Endothelial cell of umbilical vein (primary cell): ENCODE results near the gene KCNAB2. TPM values are rescaled to one million over a fixed set of nuclear protein-coding genes. Genes with fewer than 3 reads are reported as not detected.

Experiments
- BruUV-seq: library from RNA; stranded (reverse); fragments of 400-500 nt; replicated peaks from 2 replicates; lab custom pipeline; 2021; lab: Mats Ljungman, UMichigan
- CTCF ChIA-PET: fragments of 300-600, 350-600 bp; sonication (Branson Sonifier 250); formaldehyde crosslinking; loops from one replicate; lab custom pipeline; 2021; ENCODE audit warnings: antibody characterized with exemption, inconsistent platforms; lab: Charles Lee
- POLR2A ChIA-PET: fragments of 300-600, 350-600 bp; sonication (Branson Sonifier 250); formaldehyde crosslinking; loops from one replicate; lab custom pipeline; 2021; ENCODE audit warnings: antibody characterized with exemption, inconsistent platforms; lab: Charles Lee
- DNase-seq: peaks from one replicate; pipeline ENCODE4 v3.0.0-alpha.2; 2011; ENCODE audit warnings: low read depth, low spot score
- FAIRE-seq: peaks from 2 replicates; lab custom pipeline; 2011; peaks lifted over from hg19 to GRCh38; lab: Jason Lieb, UNC
- H2AFZ ChIP-seq: 2 replicates; pipeline ENCODE4 v1.6.0; 2012; ENCODE audit warnings: low read depth, low read length, control low read depth, inconsistent platforms
- H3K27ac ChIP-seq: 2 replicates; pipeline ENCODE4 v1.5.1; 2011; ENCODE audit warnings: low read depth, mild to moderate bottlenecking, control low read depth, low read length, moderate library complexity; ENCODE audit not compliant: insufficient read depth
- H3K27me3 ChIP-seq, 2 experiments: 2 replicates each; pipeline versions ENCODE4 v1.6.0 to v1.6.1; 2011; ENCODE audit warnings: low read length in 2 of 2, mixed read lengths in 1 of 2; ENCODE audit not compliant: control insufficient read depth in 2 of 2, insufficient read depth in 2 of 2
- H3K36me3 ChIP-seq, 2 experiments: 2 replicates in 1 of 2; 3 replicates in 1 of 2; pipeline ENCODE4 v1.5.1; 2011; ENCODE audit warnings: low read length in 2 of 2, mild to moderate bottlenecking in 1 of 2, moderate library complexity in 1 of 2; ENCODE audit not compliant: control insufficient read depth in 2 of 2, insufficient read depth in 2 of 2; ENCODE audit errors: extremely low read depth in 1 of 2
- H3K4me1 ChIP-seq: 3 replicates; pipeline ENCODE4 v1.5.1; 2011; ENCODE audit warnings: mild to moderate bottlenecking, low read length; ENCODE audit not compliant: control insufficient read depth, insufficient read depth; ENCODE audit errors: extremely low read depth
- H3K4me2 ChIP-seq: 2 replicates; pipeline ENCODE4 v1.6.1; 2011; ENCODE audit warnings: low read length, control low read depth, mixed read lengths; ENCODE audit not compliant: insufficient read depth
- H3K4me3 ChIP-seq, 3 experiments: fragments of 200-600 bp in 1 of 3; sonication (generic), shearing (Covaris generic) in 1 of 3; replicated peaks in 1 of 3; 2 replicates each; pipeline ENCODE4 v1.5.1; 2011 to 2016; ENCODE audit warnings: control low read depth in 3 of 3, low read length in 3 of 3, mild to moderate bottlenecking in 2 of 3, inconsistent platforms in 1 of 3, low read depth in 1 of 3, moderate library complexity in 1 of 3; ENCODE audit not compliant: insufficient read depth in 1 of 3
- H3K79me2 ChIP-seq: 2 replicates; pipeline ENCODE4 v1.6.0; 2012; ENCODE audit warnings: low read length, inconsistent platforms; ENCODE audit not compliant: control insufficient read depth, insufficient read depth
- H3K9ac ChIP-seq: replicated peaks from 2 replicates; pipeline ENCODE3; 2011; ENCODE audit warnings: low read length, control low read depth; ENCODE audit not compliant: insufficient read depth; ENCODE audit errors: extremely low read depth
- H3K9me1 ChIP-seq: replicated peaks from 3 replicates; pipeline ENCODE4 v1.6.0; 2011; ENCODE audit warnings: mild to moderate bottlenecking, low read length; ENCODE audit not compliant: control insufficient read depth, insufficient read depth; ENCODE audit errors: extremely low read depth
- H3K9me3 ChIP-seq: replicated peaks from 2 replicates; pipeline ENCODE4 v1.5.1; 2012; ENCODE audit warnings: low read length, inconsistent platforms; ENCODE audit not compliant: control insufficient read depth, insufficient read depth
- H4K20me1 ChIP-seq: replicated peaks from 2 replicates; pipeline ENCODE3; 2011; ENCODE audit warnings: mild to moderate bottlenecking, low read length; ENCODE audit not compliant: control insufficient read depth, insufficient read depth; ENCODE audit errors: extremely low read depth
- CTCF ChIP-seq, 2 donors: IDR thresholded peaks; 1 replicate in 1 of 2; 2 replicates in 1 of 2; pipeline ENCODE4 v1.5.1; 2011; ENCODE audit warnings: low read length in 2 of 2, mild to moderate bottlenecking in 2 of 2, moderate library complexity in 2 of 2, control low read depth in 1 of 2, inconsistent platforms in 1 of 2, low read depth in 1 of 2; ENCODE audit not compliant: insufficient read depth in 1 of 2; ENCODE audit errors: extremely low read depth in 1 of 2
- EZH2 ChIP-seq: IDR thresholded peaks from 2 replicates; pipeline ENCODE4 v1.6.1; 2012; ENCODE audit warnings: borderline replicate concordance, low read depth, mild to moderate bottlenecking, moderate library complexity, low read length, inconsistent platforms; ENCODE audit not compliant: severe bottlenecking
- FOS ChIP-seq: IDR thresholded peaks from 2 replicates; pipeline ENCODE4 v1.6.1; 2011; ENCODE audit warnings: mild to moderate bottlenecking, low read length, moderate library complexity, borderline replicate concordance; ENCODE audit not compliant: insufficient read depth
- GATA2 ChIP-seq: IDR thresholded peaks from 2 replicates; pipeline ENCODE4 v1.7.0; 2011; ENCODE audit warnings: low read depth, mild to moderate bottlenecking, moderate library complexity, mixed read lengths, low read length; ENCODE audit not compliant: insufficient read length, insufficient read depth
- JUN ChIP-seq: IDR thresholded peaks from 2 replicates; pipeline ENCODE4 v1.6.1; 2011; ENCODE audit warnings: borderline replicate concordance, low read depth; ENCODE audit not compliant: insufficient read length, insufficient read depth
- MYC ChIP-seq: IDR thresholded peaks from one replicate; pipeline ENCODE4 v1.6.1; 2011; ENCODE audit warnings: mild to moderate bottlenecking, low read depth, low read length
- POLR2A ChIP-seq: IDR thresholded peaks from 2 replicates; pipeline ENCODE4 v1.6.1; 2012; ENCODE audit warnings: low read depth, mild to moderate bottlenecking, control low read depth, low read length
- POLR2AphosphoS5 ChIP-seq: IDR thresholded peaks from 2 replicates; pipeline ENCODE4 v1.6.1; 2012; ENCODE audit warnings: low read depth, mild to moderate bottlenecking, control low read depth, low read length, moderate library complexity; ENCODE audit not compliant: insufficient read depth
- dilution Hi-C: fragments of 300-500 bp; cut with MboI; formaldehyde crosslinking; loops from one replicate; pipeline ENCODE4 v1.15.0; 2019; ENCODE audit warnings: low sequenced_read_pairs; ENCODE audit not compliant: extremely low pct_ligation_motif_present
- intact Hi-C: fragments of 100-400 bp; cut with micrococcal nuclease; formaldehyde crosslinking; loops from one replicate; pipeline ENCODE4 v1.10.0; 2022
- polyA plus RNA-seq, 4 experiments: library from polyadenylated mRNA; depleted of rRNA in 3 of 4; stranded (reverse) in 3 of 4; unstranded in 1 of 4; fragments of >200 nt; gene quantifications; 2 replicates each; pipeline versions ENCODE4 v1.2.1 to v1.2.3, GENCODE V29; 2011 to 2012; ENCODE audit warnings: missing spikeins in 1 of 4
- total RNA-seq: library from RNA; stranded (reverse); gene quantifications from 2 replicates; pipeline ENCODE4 v1.2.3, GENCODE V29; 2021
- TF ChIP-seq, protein P1 (sequence below): IDR thresholded peaks from 2 replicates; pipeline ENCODE4 v1.6.1; 2011; ENCODE audit not compliant: insufficient read depth, insufficient read length

Gene KCNAB2
- total and polyA plus RNA-seq, 2 donors (not counting 3 experiments of a cell fraction or from before 2014, with no cell fraction given) = 2.4 to 3.8 TPM

DNA sequence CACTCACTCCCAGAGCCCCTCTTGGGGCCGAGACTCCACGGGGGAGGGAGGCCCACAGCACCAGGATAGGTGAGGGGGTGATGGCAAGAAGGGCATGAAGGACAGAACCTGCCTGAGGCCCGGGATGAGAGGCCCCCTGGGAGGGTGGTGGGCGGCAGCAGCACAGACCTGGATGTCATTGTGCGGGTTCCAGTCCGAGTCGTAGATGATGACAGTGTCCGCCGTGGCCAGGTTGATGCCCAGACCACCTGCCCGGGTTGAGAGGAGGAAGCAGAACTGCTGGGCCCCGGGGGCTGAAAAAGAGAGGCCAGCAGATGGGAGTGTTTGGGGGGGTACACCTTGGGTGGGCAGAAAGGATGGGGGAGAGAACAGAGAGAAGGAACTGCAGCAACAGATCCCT, 84.3 kb downstream of the KCNAB2 start:
- BruUV-seq = no TSS peak
- Histone ChIP-seq H3K4me1 (no peaks in the 10 kb centered on the region), H3K9me1 (no peaks in the 10 kb centered on the region), H3K27ac (no peak overlapping the region), H2AFZ (no peak overlapping the region), H3K4me3 (no peak overlapping the region), H3K79me2 (no peaks in the 10 kb centered on the region), H3K9ac (no peak overlapping the region), H4K20me1 (no peaks in the 10 kb centered on the region), H3K9me3 (no peaks in the 10 kb centered on the region), H3K4me2 (no peak overlapping the region), H3K36me3 (no peaks in the 10 kb centered on the region), H3K27me3 (no peaks in the 10 kb centered on the region)
- intact Hi-C loops = no loop called here
- TF ChIP-seq MYC = no peak
- no peak for TF ChIP-seq GATA2
- no peak for TF ChIP-seq JUN
- TF ChIP-seq POLR2AphosphoS5 = no peak
- TF ChIP-seq EZH2 = no peak
- TF ChIP-seq, protein P1, sequence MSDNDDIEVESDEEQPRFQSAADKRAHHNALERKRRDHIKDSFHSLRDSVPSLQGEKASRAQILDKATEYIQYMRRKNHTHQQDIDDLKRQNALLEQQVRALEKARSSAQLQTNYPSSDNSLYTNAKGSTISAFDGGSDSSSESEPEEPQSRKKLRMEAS = no peak
- TF ChIP-seq FOS = no peak
- TF ChIP-seq POLR2A = no peak
- no peak for TF ChIP-seq CTCF (IDR thresholded peaks at IDR 0.05; ENCODE audit: extremely low read depth in 1 of 2, insufficient read depth in 1 of 2, low read depth in 1 of 2, low read length in 2 of 2)
- dilution Hi-C loops = no loop called here
- POLR2A ChIA-PET = no interaction called here
- CTCF ChIA-PET = no interaction called here
- DNase-seq (no peak), FAIRE-seq (no peak)
